KOPT-K1 (cell line): Measurements from ENCODE around the gene SAMM50.

Source experiments
- H3K27ac ChIP-seq: fragments of 200-600 bp; sonication (generic); 2 replicates; pipeline ENCODE4 v1.5.1; 2016; ENCODE audit warnings: antibody characterized with exemption, mild to moderate bottlenecking, low read depth, low read length; ENCODE audit not compliant: poor library complexity, severe bottlenecking
- H3K36me3 ChIP-seq: fragments of 200-600 bp; sonication (generic); 2 replicates; pipeline ENCODE4 v1.5.1; 2017; ENCODE audit warnings: antibody characterized with exemption, mild to moderate bottlenecking, low read length, moderate library complexity; ENCODE audit not compliant: insufficient read depth
- H3K9me3 ChIP-seq: fragments of 200-600 bp; sonication (generic); 2 replicates; pipeline ENCODE4 v1.5.1; 2017; ENCODE audit warnings: antibody characterized with exemption, low read length, mild to moderate bottlenecking; ENCODE audit not compliant: insufficient read depth, poor library complexity, severe bottlenecking

SAMM50 gene

DNA sequence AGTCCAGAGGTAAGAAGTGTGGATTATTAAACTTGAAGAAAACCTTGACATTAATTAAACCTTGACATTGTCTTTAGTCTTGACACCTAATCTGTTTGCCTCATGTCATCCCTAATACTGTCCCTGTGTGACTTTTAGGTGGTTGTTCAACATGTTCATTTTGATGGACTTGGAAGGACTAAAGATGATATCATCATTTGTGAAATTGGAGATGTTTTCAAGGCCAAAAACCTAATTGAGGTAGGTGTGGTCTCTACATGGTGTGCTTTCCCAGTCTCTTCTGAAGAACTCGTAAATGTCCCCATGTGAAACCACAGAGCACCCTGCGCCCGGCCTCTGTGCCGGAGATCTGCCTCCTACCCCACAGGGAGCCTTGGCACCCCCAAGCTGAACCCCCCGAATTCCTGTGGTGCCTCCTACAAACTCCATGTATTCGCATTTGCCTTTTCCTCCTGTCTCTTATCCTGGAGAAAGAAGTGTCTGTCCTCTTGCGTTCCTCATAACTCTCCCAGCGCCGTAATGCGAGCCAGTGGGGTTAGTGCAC is 9.1 kb downstream of the SAMM50 start:
- Histone ChIP-seq H3K27ac (no peak overlapping the region), H3K36me3 (peaks cover 65% of the 10 kb centered on the region)

DNA sequence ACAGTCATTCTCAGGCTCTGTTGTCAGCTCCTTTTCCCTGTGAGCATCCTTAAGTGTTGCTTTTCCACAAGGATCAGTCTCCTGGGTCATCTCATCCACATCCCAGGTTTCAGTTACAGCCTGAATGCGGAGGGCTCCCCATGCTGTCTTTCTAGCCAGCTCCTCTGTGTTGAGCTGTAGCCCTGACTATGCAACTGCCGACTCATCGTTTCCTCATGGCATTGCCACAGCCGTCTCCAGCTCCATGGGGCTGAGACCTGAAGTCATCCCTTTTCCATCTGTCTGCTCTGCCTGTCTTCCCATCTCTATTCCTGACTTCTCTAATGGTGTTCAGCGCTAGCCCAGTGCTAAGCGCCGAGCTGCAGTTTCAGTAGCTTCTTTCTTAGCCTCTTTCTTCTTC is 11.8 kb downstream of the SAMM50 start:
- H3K36me3 ChIP-seq, result peaks cover 90% of the 10 kb centered on the region

More for the DNA sequence above, 9.1 kb downstream of the SAMM50 start:
- no peaks in the 10 kb centered on the region for H3K9me3 ChIP-seq

DNA sequence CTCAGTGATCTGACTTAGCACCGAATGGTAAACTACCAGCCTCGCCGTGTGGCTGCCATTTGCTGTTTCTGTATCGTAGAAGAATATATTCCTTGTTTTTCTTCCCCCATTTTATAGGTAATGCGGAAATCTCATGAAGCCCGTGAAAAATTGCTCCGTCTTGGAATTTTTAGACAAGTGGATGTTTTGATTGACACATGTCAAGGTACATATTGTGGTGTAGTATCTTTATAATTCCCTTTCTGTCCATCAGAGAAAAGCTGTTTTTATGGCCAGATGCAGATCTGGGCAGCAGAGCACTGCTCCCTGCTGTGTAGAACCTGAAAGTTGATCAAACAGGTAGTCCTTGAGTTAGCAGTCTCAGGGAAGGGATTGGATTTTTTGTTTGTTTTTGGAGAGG is 13.4 kb downstream of the SAMM50 start:
- Histone ChIP-seq H3K9me3 (no peaks in the 10 kb centered on the region), H3K27ac (no peak overlapping the region), H3K36me3 (peaks cover 96% of the 10 kb centered on the region)

More for the DNA sequence above, 11.8 kb downstream of the SAMM50 start:
- no peaks in the 10 kb centered on the region for H3K9me3 ChIP-seq
- no peak overlapping the region for H3K27ac ChIP-seq

DNA sequence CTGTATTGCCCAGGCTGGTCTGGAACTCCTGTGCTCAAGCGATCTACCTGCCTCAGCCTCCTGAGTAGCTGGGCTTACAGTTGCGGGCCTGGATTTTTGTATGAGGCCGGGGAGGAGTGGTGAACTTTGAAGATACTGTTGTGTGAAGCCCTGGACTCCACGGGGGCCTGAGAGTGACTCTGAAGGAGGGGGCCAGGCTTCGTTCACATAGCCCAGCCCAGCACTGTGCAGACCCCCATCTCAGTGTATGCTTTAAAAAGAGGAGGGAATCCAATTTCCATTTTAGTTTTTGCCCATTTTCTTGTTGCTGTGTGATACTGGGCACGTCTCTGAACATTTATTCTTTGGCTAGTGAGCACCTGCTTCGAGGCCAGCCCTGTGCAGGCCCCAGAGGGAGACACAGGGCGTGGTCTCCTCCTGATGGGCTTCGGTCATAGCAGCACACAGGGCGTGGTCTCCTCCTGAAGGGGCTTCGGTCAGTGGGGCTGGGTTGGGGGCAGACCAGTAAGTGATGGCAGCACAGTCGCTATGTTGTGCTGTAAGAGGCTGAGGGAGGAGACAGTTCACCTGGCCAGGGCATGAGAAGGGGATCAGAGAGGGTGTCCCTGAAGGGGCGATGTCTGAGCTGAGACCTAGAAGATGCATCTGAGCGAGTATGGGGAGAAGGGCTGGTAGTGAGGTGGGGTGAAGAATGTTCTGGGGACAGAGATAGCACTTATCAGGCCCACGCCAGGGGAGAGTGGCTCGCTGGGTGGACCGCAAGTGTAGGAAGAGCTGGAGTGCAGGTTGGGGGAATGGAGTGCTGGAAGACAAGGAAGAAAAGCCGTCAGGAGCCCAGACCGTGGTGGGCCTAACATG is 14.0 kb downstream of the SAMM50 start:
- Histone ChIP-seq H3K36me3 (peaks cover 96% of the 10 kb centered on the region), H3K27ac (no peak overlapping the region), H3K9me3 (no peaks in the 10 kb centered on the region)

DNA sequence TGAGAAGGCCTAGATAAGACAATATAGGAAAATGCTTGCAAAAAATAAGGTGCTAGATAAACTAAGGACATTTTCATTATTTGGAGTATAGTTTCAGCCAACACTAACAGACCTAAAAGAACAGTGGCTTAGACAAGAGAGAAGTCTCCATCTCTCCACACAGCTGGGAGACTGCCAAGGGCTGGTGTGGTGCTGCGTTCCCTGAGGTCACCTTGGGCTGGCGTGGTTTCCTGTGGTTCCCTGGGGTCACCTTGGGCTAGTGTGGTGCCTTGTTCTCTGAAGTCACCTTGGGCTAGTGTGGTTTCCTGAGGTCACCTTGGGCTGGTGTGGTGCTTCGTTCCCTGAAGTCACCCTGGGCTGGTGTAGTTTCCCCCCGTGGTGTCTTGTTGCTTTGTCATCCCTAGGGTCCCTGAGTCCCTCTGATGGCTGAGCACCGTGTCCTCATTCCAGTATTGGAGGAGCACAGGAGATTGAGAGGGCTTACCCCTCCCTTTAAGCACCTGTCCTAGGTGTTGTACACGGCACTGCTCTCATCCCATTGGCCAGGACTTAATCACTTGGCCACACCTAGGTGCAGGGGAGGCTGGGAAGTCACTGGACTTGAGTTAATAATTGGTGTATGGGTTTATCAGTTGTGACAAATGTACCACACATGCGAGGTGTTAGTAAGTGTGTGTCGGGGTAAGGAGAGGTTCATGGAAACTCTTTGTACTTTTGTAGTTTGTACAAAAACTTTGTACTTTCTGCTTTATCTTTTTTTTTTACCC is 14.9 kb downstream of the SAMM50 start:
- Histone ChIP-seq H3K9me3 (no peaks in the 10 kb centered on the region), H3K36me3 (peaks cover 96% of the 10 kb centered on the region), H3K27ac (no peak overlapping the region)

DNA sequence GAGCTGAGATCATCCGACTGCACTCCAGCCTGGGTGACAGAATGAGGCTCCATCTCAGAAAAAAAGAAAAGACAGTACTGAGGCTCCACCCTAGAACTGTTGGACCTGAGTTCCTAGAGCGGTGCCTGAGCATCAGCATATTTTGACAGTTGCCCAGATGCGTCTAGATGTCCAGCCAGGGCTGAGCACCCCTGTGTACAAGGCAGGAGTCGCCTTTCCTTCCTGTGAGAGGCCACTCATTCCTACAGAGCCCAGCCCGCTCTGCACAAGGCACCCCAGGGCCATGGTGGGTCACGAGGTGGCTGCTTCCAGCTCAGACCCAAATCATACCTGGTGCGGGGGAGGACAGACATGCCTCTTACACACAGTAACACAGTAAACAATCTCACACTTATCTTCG is 15.9 kb downstream of the SAMM50 start:
- peaks cover 96% of the 10 kb centered on the region for H3K36me3 ChIP-seq
- no peaks in the 10 kb centered on the region for H3K9me3 ChIP-seq
- H3K27ac ChIP-seq, result no peak overlapping the region

DNA sequence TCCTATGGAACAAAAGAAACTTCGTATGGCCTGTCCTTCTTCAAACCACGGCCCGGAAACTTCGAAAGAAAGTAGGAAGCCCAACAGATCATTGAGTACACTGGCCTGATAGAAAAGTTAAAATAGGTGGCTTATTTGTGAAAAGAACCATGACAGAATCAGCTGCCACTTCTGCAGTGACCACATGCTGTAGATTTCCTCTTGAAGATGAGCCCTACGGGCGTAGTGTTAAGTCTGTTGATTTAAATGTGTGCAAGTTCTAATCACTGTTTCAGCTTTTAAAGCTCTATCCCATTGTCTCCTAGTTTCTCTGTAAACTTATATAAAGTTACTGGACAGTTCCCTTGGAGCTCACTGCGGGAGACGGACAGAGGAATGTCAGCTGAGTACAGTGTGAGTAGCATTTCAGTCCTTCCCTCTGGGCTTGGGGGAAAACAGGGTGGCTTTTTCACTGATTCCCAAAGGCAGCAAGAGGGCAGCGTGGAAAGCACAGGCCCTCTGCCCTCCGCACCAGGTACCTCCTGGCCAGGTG is 17.8 kb downstream of the SAMM50 start:
- Histone ChIP-seq H3K36me3 (peaks cover 97% of the 10 kb centered on the region), H3K27ac (no peak overlapping the region), H3K9me3 (no peaks in the 10 kb centered on the region)

DNA sequence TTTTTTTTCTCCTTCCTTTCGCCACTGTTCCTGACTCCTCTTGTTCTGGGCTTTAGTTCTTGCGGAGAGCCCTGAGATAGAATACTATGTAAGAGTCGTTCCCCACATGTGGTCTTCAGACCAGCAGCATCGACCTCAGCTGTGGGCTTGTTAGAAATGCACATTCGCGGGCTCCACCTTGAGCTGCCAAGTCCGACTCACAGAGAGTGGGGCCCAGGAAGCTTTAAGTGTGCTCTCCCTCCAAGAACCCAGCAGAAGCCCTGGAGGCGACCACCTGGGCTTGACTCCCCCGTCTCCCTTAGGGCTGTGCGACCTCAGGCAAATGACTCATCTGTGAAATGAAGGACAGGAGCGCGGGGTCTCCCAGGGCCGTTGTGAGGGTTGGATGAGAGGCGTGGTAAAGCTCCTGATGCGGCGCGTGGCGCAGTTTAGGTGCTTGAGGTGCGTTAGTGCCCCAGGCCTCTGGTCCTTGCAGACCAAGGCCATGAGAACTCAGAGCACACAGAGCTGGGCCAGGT is 18.8 kb downstream of the SAMM50 start:
- H3K27ac ChIP-seq, result no peak overlapping the region
- peaks cover 94% of the 10 kb centered on the region for H3K36me3 ChIP-seq
- H3K9me3 ChIP-seq, result no peaks in the 10 kb centered on the region

DNA sequence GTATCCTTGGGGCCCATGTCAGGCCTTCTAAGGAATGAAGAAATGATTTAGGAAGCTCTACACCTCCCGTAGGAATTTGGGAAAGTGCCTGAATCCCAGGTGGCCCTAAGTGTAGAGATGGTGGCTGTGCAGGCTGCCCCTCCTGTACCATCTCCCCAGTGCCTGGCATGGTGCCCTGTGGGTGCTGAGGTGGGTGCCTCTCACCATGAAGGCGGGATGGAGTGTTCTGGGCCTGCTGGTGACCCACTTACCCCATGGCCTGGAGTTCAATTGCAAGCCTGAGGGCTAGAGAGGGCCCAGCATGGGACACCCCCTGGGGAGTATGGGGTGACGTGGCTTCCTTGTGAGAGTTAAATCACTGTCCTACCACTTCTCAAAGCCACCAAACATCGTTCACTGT is 19.8 kb downstream of the SAMM50 start:
- no peaks in the 10 kb centered on the region for H3K9me3 ChIP-seq
- no peak overlapping the region for H3K27ac ChIP-seq
- H3K36me3 ChIP-seq, result peaks cover 94% of the 10 kb centered on the region

DNA sequence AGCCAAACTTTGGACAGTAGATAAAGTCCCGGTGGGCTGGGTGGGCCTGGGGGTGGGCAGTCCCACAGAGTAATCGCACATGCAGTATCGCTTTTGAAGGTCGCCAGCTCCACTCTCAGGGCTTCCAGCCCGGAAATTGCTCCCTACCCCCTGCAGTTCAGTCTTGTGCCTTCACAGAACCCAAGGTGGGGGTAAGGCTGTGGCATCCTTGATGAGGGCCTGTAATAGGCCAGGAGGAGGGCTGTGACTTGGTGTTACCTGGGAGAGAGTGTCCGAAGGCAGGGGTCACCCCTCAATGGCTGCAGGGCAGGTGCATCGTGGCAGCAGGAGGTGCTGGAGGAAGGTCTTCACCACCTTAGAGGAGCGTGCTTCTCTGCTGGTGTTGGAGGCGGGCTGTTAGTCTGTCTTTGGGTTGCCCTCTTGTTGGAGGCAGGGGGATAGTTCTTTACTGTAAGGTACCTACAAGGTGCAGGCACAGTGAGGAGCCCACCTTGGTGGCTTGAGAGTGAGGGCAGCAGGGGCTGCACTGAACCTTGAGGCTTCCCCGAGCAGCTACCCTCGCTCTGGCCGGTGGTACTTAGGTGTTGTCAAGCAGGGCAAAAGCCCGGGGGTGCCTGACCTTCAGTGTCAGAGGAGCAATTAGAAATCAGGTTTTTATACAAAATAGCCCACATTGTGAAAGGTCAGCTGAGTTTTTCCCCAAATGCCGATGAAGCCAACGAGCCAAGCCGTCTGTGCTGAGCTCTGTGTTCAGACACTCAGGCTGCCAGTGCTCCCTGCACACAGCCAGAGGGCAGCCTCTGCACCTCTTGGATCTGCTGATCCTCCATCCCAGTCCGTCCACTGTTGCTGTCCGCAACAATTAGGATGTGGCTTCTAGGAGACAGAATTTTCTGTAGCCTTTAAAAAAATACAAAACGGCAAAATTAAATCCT is 21.9 kb downstream of the SAMM50 start:
- Histone ChIP-seq H3K36me3 (peaks cover 96% of the 10 kb centered on the region), H3K9me3 (no peaks in the 10 kb centered on the region), H3K27ac (no peak overlapping the region)

DNA sequence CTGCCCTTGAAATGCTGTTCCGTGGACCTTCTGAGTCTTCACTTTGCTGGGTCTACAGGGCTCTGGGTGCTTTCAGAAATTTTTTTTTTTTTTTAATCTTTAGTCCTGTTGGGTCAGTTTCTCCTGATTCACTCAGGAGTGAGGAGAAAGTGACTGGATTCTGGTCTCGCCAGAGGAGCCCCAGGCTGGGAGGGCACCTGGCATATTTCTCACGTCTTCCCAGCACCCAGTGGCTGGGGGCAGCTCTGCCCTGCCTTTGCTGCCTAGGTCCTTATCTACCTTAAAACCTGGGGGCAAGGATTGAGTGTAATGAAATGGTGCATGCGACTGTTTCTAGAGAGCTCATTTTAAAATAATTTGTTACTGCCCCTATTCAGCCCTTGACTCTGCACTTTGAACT is 23.3 kb downstream of the SAMM50 start:
- Histone ChIP-seq H3K27ac (no peak overlapping the region), H3K36me3 (peaks cover 95% of the 10 kb centered on the region)

DNA sequence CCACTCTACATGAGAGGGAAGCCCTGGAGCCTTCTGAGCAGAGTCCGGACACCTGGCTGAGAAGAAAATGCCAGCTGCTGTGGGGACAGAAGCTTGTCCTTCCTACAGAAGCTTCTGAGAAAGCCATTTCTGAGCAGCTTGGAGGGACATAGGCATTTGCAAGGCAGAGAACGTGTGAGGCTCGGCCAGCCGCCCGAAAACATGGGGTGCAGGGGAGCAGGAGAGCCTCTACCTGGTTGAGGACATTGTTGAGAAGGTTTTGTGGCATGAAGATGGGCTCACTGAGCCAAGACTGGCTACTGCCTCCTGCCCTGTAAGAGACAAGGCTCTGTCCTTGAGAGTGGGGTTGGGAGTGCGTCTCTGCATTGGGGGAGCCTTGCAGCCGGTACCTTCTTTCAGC is 25.3 kb downstream of the SAMM50 start:
- Histone ChIP-seq H3K27ac (no peak overlapping the region), H3K36me3 (peaks cover 94% of the 10 kb centered on the region), H3K9me3 (no peaks in the 10 kb centered on the region)

More for the DNA sequence above, 23.3 kb downstream of the SAMM50 start:
- H3K9me3 ChIP-seq, result no peaks in the 10 kb centered on the region

DNA sequence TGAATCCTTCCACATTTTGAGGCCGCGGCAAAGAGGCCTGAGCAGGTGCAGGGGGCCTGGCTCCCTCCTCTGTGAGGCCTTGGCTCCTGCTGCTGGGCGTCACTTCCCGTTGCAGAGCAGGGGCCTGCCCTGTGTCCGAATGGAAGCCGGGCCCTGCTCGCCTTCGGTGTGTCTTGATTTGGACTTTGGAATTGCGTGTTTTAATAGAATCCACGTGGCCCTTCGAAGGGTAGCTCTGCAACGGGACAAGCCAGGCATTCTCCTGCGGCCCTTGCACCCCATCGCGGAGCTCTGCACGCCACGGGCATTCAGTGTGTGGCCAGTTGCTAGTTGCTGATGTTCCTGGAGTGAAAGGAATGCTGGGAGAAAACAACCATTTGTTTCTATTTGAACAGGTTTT is 25.8 kb downstream of the SAMM50 start:
- no peaks in the 10 kb centered on the region for H3K9me3 ChIP-seq
- no peak overlapping the region for H3K27ac ChIP-seq
- H3K36me3 ChIP-seq, result peaks cover 92% of the 10 kb centered on the region

DNA sequence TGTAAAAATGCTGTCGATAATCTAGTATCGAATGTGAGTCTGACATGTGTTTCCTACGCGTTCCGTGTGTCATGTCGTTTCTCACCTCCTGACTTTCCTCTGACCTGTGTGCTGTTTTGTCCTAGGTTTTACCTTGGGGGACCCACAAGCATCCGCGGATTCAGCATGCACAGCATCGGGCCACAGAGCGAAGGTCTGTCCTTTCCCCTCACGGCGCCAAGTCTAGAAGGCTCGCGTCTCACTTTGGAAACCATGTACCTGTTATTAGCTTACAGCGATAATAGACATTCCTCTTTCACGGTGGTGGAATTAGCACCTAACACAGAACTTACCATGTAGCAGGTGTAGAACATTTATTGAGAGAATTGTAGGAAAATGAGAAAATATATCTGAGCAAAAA is 28.6 kb downstream of the SAMM50 start:
- Histone ChIP-seq H3K36me3 (peaks cover 94% of the 10 kb centered on the region), H3K9me3 (no peaks in the 10 kb centered on the region), H3K27ac (no peak overlapping the region)
